Cardiac muscle cell (in vitro differentiated cells and primary cell): Measurements from ENCODE around the gene MOB3B. TPM values are rescaled to one million over a fixed set of nuclear protein-coding genes. Genes with fewer than 3 reads are reported as not detected.

Source experiments
- DNase-seq, 2 donors: peaks; one replicate each; pipeline versions ENCODE4 v3.0.0 to v3.0.0-alpha.2; 2010 to 2017; ENCODE audit warnings: low read depth in 1 of 2, low spot score in 1 of 2
- H3K27ac ChIP-seq: fragments of 200-600 bp; sonication (generic); 2 replicates; pipeline ENCODE4 v1.5.1; 2016
- H3K27me3 ChIP-seq: fragments of 200-600 bp; sonication (generic); 2 replicates; pipeline ENCODE4 v1.6.0; 2016; ENCODE audit warnings: control low read depth
- H3K36me3 ChIP-seq: fragments of 200-600 bp; sonication (generic); 2 replicates; pipeline ENCODE4 v1.5.1; 2016; ENCODE audit warnings: control low read depth
- H3K4me1 ChIP-seq: fragments of 200-600 bp; sonication (generic); 2 replicates; pipeline ENCODE4 v1.8.1; 2017; ENCODE audit warnings: low read depth, mild to moderate bottlenecking, mixed run types
- H3K4me3 ChIP-seq: fragments of 200-600 bp; sonication (generic); 2 replicates; pipeline ENCODE4 v1.5.1; 2016; ENCODE audit warnings: mild to moderate bottlenecking
- H3K9me3 ChIP-seq: fragments of 200-600 bp; sonication (generic); 2 replicates; pipeline ENCODE4 v1.5.1; 2017; ENCODE audit warnings: low read depth, mild to moderate bottlenecking, control low read depth
- CTCF ChIP-seq: IDR thresholded peaks from 2 replicates; pipeline ENCODE4 v1.5.1; 2012; ENCODE audit warnings: low read depth, mild to moderate bottlenecking, low read length
- polyA plus RNA-seq: library from polyadenylated mRNA; unstranded; fragments of >200 nt; fragmentation: Nextera tagmentation; extraction: Ambion mirVana; gene quantifications from 2 replicates; pipeline ENCODE4 v1.2.1, GENCODE V29; 2016
- total RNA-seq: library from RNA; depleted of rRNA; stranded (reverse); fragments of >200 nt; gene quantifications from 2 replicates; pipeline ENCODE4 v1.2.3, GENCODE V29; 2016

MOB3B gene
- total and polyA plus RNA-seq, 2 experiments from 2014 or later = 0.74 to 1.7 TPM

GRCh38 chr9:27359763-27360162, 169.9 kb downstream of the MOB3B start:
- no peak overlapping the region for H3K4me3 ChIP-seq
- no peak for TF ChIP-seq CTCF
- no peaks in the 10 kb centered on the region for H3K36me3 ChIP-seq
- DNase-seq = no peak
- no peaks in the 10 kb centered on the region for H3K27me3 ChIP-seq
- H3K9me3 ChIP-seq = no peaks in the 10 kb centered on the region
- no peaks in the 10 kb centered on the region for H3K4me1 ChIP-seq
- no peak overlapping the region for H3K27ac ChIP-seq

GRCh38 chr9:27358007-27358406, 171.6 kb downstream of the MOB3B start:
- Histone ChIP-seq H3K27me3 (no peaks in the 10 kb centered on the region), H3K9me3 (no peaks in the 10 kb centered on the region), H3K4me3 (no peak overlapping the region), H3K27ac (no peak overlapping the region), H3K36me3 (no peaks in the 10 kb centered on the region), H3K4me1 (no peaks in the 10 kb centered on the region)
- no peak for DNase-seq
- TF ChIP-seq CTCF = no peak

- TF ChIP-seq CTCF = no peak
- Histone ChIP-seq H3K36me3 (no peaks in the 10 kb centered on the region), H3K27me3 (no peaks in the 10 kb centered on the region), H3K4me3 (no peak overlapping the region), H3K9me3 (no peaks in the 10 kb centered on the region), H3K4me1 (no peaks in the 10 kb centered on the region), H3K27ac (no peak overlapping the region)
- DNase-seq = no peak
Observed at GRCh38 chr9:27356446-27356845, 173.2 kb downstream of the MOB3B start.

GRCh38 chr9:27355166-27355565, 174.4 kb downstream of the MOB3B start:
- H3K4me3 ChIP-seq = no peak overlapping the region
- H3K4me1 ChIP-seq = no peaks in the 10 kb centered on the region
- no peak overlapping the region for H3K27ac ChIP-seq
- no peaks in the 10 kb centered on the region for H3K27me3 ChIP-seq
- no peak for TF ChIP-seq CTCF
- H3K9me3 ChIP-seq = no peaks in the 10 kb centered on the region
- H3K36me3 ChIP-seq = no peaks in the 10 kb centered on the region
- no peak for DNase-seq

- no peak overlapping the region for H3K27ac ChIP-seq
- no peak for TF ChIP-seq CTCF
- no peak for DNase-seq
- no peaks in the 10 kb centered on the region for H3K27me3 ChIP-seq
- H3K9me3 ChIP-seq = no peaks in the 10 kb centered on the region
- H3K36me3 ChIP-seq = no peaks in the 10 kb centered on the region
- H3K4me3 ChIP-seq = no peak overlapping the region
- peaks cover 6% of the 10 kb centered on the region for H3K4me1 ChIP-seq
Observed at GRCh38 chr9:27353474-27354229, 176.0 kb downstream of the MOB3B start.
